ENCODE results near the gene LRRC36.
"Not testable (repeated sequence)": the region's sequence is repeated elsewhere in the genome, so short reads cannot be mapped to it uniquely, and the experiment has no call there.

The LRRC36 gene

GRCh38 chr16:67346341-67346740 is 19.7 kb downstream of the LRRC36 start:
- no peak for DNase-seq

- peak; percentile 18 for DNase-seq
Observed at GRCh38 chr16:67349172-67349571, 22.6 kb downstream of the LRRC36 start.

GRCh38 chr16:67350324-67350723 is 23.7 kb downstream of the LRRC36 start:
- DNase-seq, result no peak

GRCh38 chr16:67352463-67352862 is 25.8 kb downstream of the LRRC36 start:
- DNase-seq, result not testable (repeated sequence)

- DNase-seq, result no peak
Observed at GRCh38 chr16:67356396-67356795, 29.8 kb downstream of the LRRC36 start.

GRCh38 chr16:67357561-67357960 is 30.9 kb downstream of the LRRC36 start:
- DNase-seq, result no peak

- DNase-seq, result not testable (repeated sequence)
Observed at GRCh38 chr16:67359540-67360269, 33.1 kb downstream of the LRRC36 start.

GRCh38 chr16:67361038-67361437 is 34.4 kb downstream of the LRRC36 start:
- DNase-seq, result no peak

GRCh38 chr16:67364600-67365235 is 38.1 kb downstream of the LRRC36 start:
- DNase-seq, result no peak

- no peak for DNase-seq
Observed at GRCh38 chr16:67370661-67371060, 44.0 kb downstream of the LRRC36 start.

GRCh38 chr16:67372664-67373063 is 46.0 kb downstream of the LRRC36 start:
- DNase-seq, result no peak

GRCh38 chr16:67376012-67376411 is 49.4 kb downstream of the LRRC36 start:
- not testable (repeated sequence) for DNase-seq

- DNase-seq, result no peak
Observed at GRCh38 chr16:67378642-67379041, 52.0 kb downstream of the LRRC36 start.

- DNase-seq, result no peak
Observed at GRCh38 chr16:67383284-67383683, 56.7 kb downstream of the LRRC36 start.

GRCh38 chr16:67384778-67385510 is 58.3 kb downstream of the LRRC36 start:
- no peak for DNase-seq

- DNase-seq, result no peak
Observed at GRCh38 chr16:67386861-67387455, 60.3 kb downstream of the LRRC36 start.

- no peak for DNase-seq
Observed at GRCh38 chr16:67387479-67388079, 61.0 kb downstream of the LRRC36 start.

GRCh38 chr16:67388191-67388590 is 61.6 kb downstream of the LRRC36 start:
- DNase-seq, result no peak

- no peak for DNase-seq
Observed at GRCh38 chr16:67388591-67388990, 62.0 kb downstream of the LRRC36 start.

- no peak for DNase-seq
Observed at GRCh38 chr16:67389911-67390815, 63.5 kb downstream of the LRRC36 start.

- no peak for DNase-seq
Observed at GRCh38 chr16:67390816-67391423, 64.3 kb downstream of the LRRC36 start.

All from fibroblast of skin of abdomen (primary cell).